Effector memory CD4-positive, alpha-beta T cell (primary cell): ENCODE data around the gene COMMD7.
"Not testable (repeated sequence)": the region's sequence is repeated elsewhere in the genome, so short reads cannot be mapped to it uniquely, and the experiment has no call there.

Source experiments
- DNase-seq, 3 donors: peaks; one replicate each; pipeline ENCODE4 v3.0.0-alpha.2; 2020
- H3K27ac ChIP-seq: 2 replicates; pipeline ENCODE4 v1.7.0; 2013; ENCODE audit warnings: mild to moderate bottlenecking, low read length, moderate library complexity; ENCODE audit not compliant: insufficient read depth, poor library complexity, severe bottlenecking
- H3K27me3 ChIP-seq: replicated peaks from 2 replicates; pipeline ENCODE4 v1.7.0; 2013; ENCODE audit warnings: mild to moderate bottlenecking, low read length; ENCODE audit not compliant: insufficient read depth, control insufficient read depth, poor library complexity, severe bottlenecking
- H3K36me3 ChIP-seq: 2 replicates; pipeline ENCODE4 v1.7.0; 2013; ENCODE audit warnings: mild to moderate bottlenecking, low read length, moderate library complexity; ENCODE audit not compliant: control insufficient read depth, insufficient read depth
- H3K4me1 ChIP-seq: 2 replicates; pipeline ENCODE4 v1.7.0; 2013; ENCODE audit warnings: low read length, mild to moderate bottlenecking; ENCODE audit not compliant: control insufficient read depth, insufficient read depth, poor library complexity, severe bottlenecking
- H3K4me3 ChIP-seq: 2 replicates; pipeline ENCODE4 v1.7.0; 2013; ENCODE audit warnings: low read length, low read depth, mild to moderate bottlenecking; ENCODE audit not compliant: insufficient read depth, poor library complexity, severe bottlenecking
- H3K9me3 ChIP-seq: 2 replicates; pipeline ENCODE4 v1.7.0; 2013; ENCODE audit warnings: mild to moderate bottlenecking, low read length, moderate library complexity; ENCODE audit not compliant: control insufficient read depth

COMMD7 gene

DNA sequence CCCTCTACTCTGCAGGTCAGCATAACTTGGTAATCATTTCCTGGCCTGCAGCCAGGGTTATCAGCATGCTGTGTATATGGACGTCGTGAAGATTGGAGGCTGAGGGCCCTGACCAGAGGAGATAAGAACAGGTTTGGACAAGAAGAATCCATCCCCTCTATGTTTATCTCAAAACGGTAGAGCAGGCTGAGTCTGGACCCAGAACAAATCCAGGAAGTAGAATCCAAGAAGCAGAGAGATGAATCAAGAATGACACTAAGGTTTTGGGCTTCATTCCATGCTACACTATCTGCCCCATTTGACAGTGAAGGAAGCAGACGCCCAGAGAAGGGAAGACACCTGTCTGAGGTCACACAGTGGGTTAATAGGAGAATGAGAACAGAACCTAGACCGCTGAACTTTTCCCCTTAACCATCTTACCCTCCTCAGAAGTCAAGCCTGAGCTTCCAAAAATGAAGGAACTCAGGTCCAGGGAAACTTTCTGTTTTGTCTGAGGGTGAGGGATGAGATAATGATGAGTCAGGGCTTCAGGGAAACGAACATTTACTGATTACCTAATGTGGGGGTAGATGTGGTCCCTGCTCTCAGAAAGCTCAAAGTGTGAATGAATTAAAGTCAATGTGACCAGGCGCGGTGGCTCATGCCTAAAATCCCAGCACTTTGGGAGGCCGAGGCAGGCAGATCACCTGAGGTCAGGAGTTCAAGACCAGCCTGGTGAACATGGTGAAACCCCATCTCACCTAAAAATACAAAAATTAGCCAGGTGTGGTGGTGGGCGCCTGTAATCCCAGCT lies 9.4 kb upstream of the COMMD7 start:
- Histone ChIP-seq H3K27ac (no peak overlapping the region), H3K4me3 (no peak overlapping the region), H3K4me1 (no peaks in the 10 kb centered on the region), H3K9me3 (no peaks in the 10 kb centered on the region), H3K27me3 (no peaks in the 10 kb centered on the region), H3K36me3 (no peaks in the 10 kb centered on the region)
- no peak for DNase-seq

DNA sequence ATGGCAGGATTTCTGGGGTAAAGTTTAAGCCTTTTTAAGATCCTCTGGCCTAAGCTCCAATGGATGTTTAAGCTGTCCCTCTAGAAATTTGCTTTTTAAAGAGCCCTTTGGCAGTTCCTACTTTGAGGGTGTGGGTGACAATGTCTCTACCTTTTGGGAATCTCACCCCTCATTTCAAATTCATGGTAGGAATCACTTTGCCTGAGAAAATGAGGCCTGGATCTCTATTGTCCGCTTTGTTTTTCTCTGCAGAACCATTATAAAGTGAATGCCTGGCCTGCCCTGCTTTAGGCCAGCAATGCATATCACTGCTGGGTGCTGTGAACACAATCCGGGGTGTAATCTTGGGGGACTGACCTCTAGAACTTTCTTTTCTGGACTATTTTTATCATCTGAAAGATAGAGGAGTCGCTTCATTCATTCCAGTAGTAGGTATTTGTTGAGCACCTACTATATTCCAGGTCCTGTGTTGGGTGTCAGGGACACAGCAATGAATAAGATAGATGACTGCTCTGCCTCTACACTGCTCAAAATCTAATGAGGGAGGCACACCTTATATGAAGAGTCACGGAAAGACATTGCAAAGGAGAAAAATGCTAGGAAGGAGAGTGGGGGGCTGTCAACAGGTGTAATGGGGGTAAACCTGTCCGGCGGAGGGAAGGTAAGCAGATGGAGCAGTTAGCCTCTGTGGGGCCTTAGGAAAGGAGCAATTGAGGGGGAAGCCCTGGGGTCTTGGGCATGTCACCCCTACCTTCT lies 8.6 kb upstream of the COMMD7 start:
- no peaks in the 10 kb centered on the region for H3K36me3 ChIP-seq
- no peaks in the 10 kb centered on the region for H3K27me3 ChIP-seq
- no peak overlapping the region for H3K4me3 ChIP-seq
- H3K9me3 ChIP-seq, result no peaks in the 10 kb centered on the region
- no peak overlapping the region for H3K27ac ChIP-seq
- DNase-seq, result no peak
- no peaks in the 10 kb centered on the region for H3K4me1 ChIP-seq

DNA sequence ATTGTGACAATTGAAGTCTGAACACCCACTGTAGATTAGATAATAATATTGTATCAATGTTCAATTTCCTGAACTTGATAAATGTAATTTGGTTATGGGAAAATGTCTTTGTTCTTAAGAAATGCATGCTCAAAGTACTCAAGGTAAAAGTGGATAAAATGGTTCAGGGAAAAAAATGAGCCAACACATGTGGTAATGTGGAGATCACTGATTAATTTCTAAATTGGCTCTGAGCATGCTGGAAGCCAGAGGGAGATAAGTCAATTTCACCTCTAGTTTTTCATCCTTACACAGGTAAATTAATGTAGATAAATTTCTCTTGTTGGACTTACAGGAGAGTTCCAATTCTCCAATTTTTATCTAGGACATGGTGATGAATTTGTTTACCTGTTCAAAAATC lies 8.0 kb upstream of the COMMD7 start:
- no peak for DNase-seq
- Histone ChIP-seq H3K4me1 (no peaks in the 10 kb centered on the region), H3K4me3 (no peak overlapping the region), H3K27me3 (no peaks in the 10 kb centered on the region), H3K9me3 (no peaks in the 10 kb centered on the region), H3K36me3 (no peaks in the 10 kb centered on the region), H3K27ac (no peak overlapping the region)

DNA sequence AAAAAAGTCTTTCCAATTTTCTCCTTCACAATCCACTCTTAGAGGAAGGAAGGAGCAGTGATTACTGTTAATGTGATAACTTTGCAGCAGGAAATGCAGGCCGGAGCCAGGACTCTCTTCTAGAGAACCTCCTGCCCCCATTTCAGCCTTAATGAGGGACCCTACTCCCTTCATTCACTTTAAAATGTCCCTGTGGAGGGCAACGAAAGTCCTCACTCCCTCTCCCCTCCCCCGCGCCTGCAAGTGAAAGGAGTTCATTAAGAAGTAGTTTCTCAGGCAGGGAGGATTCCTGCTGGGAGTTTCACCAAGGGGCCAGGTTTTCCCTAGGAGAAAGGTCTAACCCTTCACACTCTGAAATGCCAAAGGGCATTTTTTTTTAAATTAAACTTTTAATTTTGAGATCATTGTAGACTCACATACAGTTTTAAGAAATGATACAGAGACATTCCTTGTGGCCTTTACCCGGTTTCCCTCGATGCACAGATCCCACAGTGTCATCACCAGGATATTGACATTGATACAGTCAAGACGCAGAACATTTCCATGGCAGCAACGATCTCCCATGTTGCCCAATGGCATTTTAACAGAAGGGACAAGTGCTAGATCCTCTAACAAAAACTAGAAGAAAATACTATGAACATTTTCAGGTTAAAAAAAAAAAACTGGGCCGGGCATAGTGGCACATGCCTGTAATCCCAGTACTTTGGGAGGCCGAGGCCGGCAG lies 6.8 kb upstream of the COMMD7 start:
- Histone ChIP-seq H3K36me3 (no peaks in the 10 kb centered on the region), H3K9me3 (no peaks in the 10 kb centered on the region), H3K27ac (no peak overlapping the region), H3K4me1 (no peaks in the 10 kb centered on the region), H3K4me3 (no peak overlapping the region), H3K27me3 (no peaks in the 10 kb centered on the region)
- DNase-seq, result no peak

DNA sequence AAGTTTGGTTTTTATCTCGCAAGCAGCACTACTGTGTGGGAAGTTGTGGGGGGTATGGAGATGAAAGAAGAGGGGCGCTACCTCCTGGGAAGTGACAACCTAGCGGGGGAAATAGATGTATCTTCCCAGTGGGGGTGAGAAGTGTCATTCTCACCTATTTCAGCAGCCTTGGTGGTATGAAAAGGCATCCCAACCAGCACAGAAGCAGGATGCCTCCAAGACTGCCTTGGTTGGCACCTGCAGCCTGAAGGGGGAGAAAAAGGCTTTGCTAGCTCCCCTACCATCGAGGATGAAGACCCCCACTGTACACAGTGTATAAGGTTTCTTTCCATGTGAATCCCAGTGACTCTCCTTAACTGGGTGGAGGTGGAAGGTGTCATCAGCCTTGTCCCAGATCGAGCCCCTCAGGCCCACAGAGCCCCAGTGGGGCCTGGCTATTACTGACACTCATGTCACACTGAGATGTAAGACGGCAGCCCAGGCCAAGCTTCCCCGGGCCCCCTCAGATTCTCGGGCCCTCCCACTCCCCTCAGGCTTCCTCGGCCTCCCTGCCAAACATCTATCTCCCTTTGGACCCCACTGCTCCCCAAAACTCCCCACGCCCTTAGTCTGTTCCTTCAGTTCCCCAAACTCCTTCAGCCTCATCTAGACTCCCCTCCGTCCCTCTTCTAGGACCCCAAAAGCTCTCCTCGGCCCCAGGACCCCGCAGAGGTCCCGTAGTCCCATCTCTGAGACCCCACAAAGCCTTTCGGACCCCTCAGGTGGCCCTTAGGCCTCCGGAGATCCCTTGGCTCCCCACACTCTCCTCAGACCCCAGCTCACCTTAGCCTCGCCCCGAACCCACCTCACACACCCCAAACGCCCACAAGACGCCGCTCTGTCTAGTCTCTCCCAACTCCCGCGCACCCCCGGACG lies 688 bp downstream of the COMMD7 start:
- H3K9me3 ChIP-seq, result no peaks in the 10 kb centered on the region
- peaks cover 3% of the 10 kb centered on the region for H3K36me3 ChIP-seq
- H3K4me1 ChIP-seq, result peaks cover 25% of the 10 kb centered on the region
- H3K4me3 ChIP-seq, result peak overlapping the region; percentile 89
- H3K27ac ChIP-seq, result peak overlapping the region; percentile 82
- H3K27me3 ChIP-seq, result no peaks in the 10 kb centered on the region
- no peak for DNase-seq

DNA sequence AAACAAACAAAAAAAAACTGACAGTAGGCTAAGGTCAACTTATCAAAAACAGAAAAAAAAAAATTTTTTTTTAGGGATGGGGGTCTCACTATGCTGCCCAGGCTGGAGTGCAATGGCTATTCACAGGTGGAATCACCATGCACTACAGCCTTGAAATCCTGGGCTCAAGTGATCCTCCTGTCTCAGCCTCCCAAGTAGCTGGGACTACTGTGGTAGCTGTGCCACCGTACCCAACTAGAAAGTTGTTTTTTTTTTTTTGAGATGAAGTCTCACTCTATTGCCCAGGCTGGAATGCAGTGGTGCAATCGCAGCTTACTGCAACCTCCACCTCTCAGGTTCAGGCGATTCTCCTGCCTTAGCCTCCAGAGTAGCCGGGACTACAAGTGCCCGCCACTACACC lies 2.1 kb downstream of the COMMD7 start:
- no peak for DNase-seq
- H3K27me3 ChIP-seq, result no peaks in the 10 kb centered on the region
- H3K27ac ChIP-seq, result no peak overlapping the region
- H3K4me1 ChIP-seq, result peaks cover 35% of the 10 kb centered on the region
- H3K36me3 ChIP-seq, result peaks cover 3% of the 10 kb centered on the region
- no peaks in the 10 kb centered on the region for H3K9me3 ChIP-seq
- H3K4me3 ChIP-seq, result no peak overlapping the region

DNA sequence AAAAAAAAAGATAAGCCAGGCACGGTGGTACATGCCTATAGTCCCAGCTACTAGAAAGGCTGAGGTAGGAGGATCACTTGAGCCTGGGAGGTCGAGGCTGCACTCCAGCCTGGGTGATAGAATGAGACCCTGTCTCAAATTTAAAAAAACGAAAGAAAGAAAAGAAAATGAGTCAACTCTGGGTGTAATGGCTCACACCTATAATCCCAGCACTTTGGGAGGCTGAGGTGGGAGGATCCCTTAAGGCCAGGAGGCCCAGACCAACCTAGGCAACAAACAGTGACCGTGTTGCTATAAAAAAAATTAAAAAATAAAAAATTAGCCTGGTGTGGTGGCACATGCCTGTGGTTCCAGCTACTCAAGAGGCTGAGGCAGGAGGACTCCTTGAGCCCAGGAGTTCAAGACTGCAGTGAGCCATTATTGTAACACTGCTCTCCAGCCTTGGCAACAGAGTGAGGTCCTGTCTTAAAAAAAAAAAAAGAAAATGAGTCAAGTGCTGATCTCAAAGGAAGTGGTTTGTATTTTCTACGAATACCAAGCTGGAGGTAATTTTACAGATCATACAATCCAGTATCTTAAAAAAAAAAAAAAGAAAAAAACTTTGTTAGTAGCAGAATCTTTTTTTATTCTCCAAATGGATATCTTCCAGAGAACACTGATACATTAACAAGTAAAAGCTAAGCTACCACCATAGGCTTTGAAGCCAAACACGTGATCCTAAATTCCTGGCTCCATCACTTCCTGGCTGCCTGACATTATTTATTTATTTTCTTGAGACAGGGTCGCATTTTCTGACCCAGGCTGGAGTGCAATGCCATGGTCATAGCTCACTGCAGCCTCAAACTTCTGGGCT lies 5.7 kb downstream of the COMMD7 start:
- peaks cover 3% of the 10 kb centered on the region for H3K36me3 ChIP-seq
- peak overlapping the region; percentile 66 for H3K27ac ChIP-seq
- no peak for DNase-seq
- H3K4me1 ChIP-seq, result peaks cover 33% of the 10 kb centered on the region
- no peaks in the 10 kb centered on the region for H3K9me3 ChIP-seq
- H3K4me3 ChIP-seq, result no peak overlapping the region
- no peaks in the 10 kb centered on the region for H3K27me3 ChIP-seq

DNA sequence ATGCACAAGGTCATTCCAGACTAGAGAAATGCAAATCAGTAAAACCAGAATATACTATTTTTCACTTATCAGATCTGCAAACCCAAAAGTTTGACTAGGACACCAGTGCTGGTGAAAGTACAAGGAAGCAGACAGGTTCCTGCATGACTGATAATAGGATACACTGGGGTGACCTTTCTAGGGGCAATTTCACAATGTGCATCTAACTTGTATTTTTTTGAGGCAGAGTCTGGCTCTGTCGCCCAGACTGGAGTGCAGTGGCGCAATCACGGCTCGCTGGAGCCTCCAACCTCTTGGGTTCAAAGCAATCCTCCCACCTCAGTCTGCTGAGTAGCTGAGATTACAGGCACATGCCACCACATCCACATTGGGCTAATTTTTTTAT lies 11.4 kb downstream of the COMMD7 start:
- no peak overlapping the region for H3K27ac ChIP-seq
- H3K27me3 ChIP-seq, result no peaks in the 10 kb centered on the region
- H3K9me3 ChIP-seq, result no peaks in the 10 kb centered on the region
- peaks cover 11% of the 10 kb centered on the region for H3K4me1 ChIP-seq
- H3K36me3 ChIP-seq, result peaks cover 17% of the 10 kb centered on the region
- H3K4me3 ChIP-seq, result no peak overlapping the region
- no peak for DNase-seq

DNA sequence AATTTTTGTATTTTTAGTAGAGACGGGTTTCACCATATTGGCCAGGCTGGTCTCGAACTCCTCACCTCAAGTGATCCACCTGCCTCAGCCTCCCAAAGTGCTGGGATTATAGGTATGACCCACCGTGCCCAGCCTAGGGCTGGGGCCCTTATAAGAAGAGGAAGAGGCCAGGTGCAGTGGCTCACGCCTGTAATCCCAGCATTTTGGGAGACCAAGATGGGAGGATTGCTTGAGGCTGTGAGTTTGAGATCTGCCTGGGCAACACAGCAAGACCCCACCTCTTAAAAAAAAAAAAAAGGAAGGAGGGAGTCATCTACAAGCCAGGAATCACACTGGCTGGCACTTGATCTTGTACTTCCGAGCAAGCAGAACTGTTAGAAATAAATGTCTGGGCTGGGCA lies 13.9 kb downstream of the COMMD7 start:
- H3K36me3 ChIP-seq, result peaks cover 22% of the 10 kb centered on the region
- DNase-seq, H3K4me3 ChIP-seq, H3K9me3 ChIP-seq, H3K4me1 ChIP-seq, H3K27me3 ChIP-seq, H3K27ac ChIP-seq: not testable (repeated sequence)
